ENCODE data around the gene FAM120A.

The FAM120A gene

GRCh38 chr9:93575796-93576257, 124.3 kb downstream of the FAM120A start:
- DNase-seq (ENCODE audit: insufficient read length, low spot score) (peak; percentile 67), FAIRE-seq (no peak)
- no peak for TF ChIP-seq POLR2A (IDR thresholded peaks at IDR 0.05; ENCODE audit: low read depth, low read length)
- no peak for TF ChIP-seq POU2F2 (IDR thresholded peaks at IDR 0.05; ENCODE audit: low read depth, low read length)
- TF ChIP-seq SPI1 (IDR thresholded peaks at IDR 0.05; ENCODE audit: low read depth, low read length) = peak; percentile 94

- DNase-seq (ENCODE audit: insufficient read length, low spot score) = peak; percentile 59
These were observed 125.0 kb downstream of the FAM120A start, which contains the start of gene PHF2 for GRCh38 chr9:93576258-93577077. TSS of gene PHF2 (plus strand) at chr9:93576584. CDS start at chr9:93576774, 190 bp downstream.

GRCh38 chr9:93577078-93577974, 125.8 kb downstream of the FAM120A start:
- FAIRE-seq (peak; percentile 69), DNase-seq (ENCODE audit: insufficient read length, low spot score) (peak; percentile 51)
- TF ChIP-seq PAX5 (IDR thresholded peaks at IDR 0.05; ENCODE audit: insufficient read depth, low read length, severe bottlenecking) (no peak), TAF1 (IDR thresholded peaks at IDR 0.05; ENCODE audit: low read depth, low read length) (no peak), POLR2AphosphoS5 (IDR thresholded peaks at IDR 0.05; ENCODE audit: low read depth, low read length) (no peak), POU2F2 (IDR thresholded peaks at IDR 0.05; ENCODE audit: low read depth, low read length) (no peak), SPI1 (IDR thresholded peaks at IDR 0.05; ENCODE audit: low read depth, low read length) (no peak), POLR2A (IDR thresholded peaks at IDR 0.05; ENCODE audit: low read depth, low read length) (no peak)

More at GRCh38 chr9:93576258-93577077, 125.0 kb downstream of the FAM120A start, which contains the start of gene PHF2:
- FAIRE-seq = peak; percentile 70
- TF ChIP-seq POLR2A (IDR thresholded peaks at IDR 0.05; ENCODE audit: low read depth, low read length) (0 out of 2 replicates have a peak, but pooled peaks have one; percentile 1), POLR2AphosphoS5 (IDR thresholded peaks at IDR 0.05; ENCODE audit: low read depth, low read length) (no peak)

GRCh38 chr9:93577975-93578682, 126.6 kb downstream of the FAM120A start:
- DNase-seq (ENCODE audit: insufficient read length, low spot score) = no peak

GRCh38 chr9:93578844-93579243, 127.4 kb downstream of the FAM120A start:
- TF ChIP-seq POLR2A (IDR thresholded peaks at IDR 0.05; ENCODE audit: low read depth, low read length) (no peak), POLR2AphosphoS5 (IDR thresholded peaks at IDR 0.05; ENCODE audit: low read depth, low read length) (no peak), PAX5 (IDR thresholded peaks at IDR 0.05; ENCODE audit: insufficient read depth, low read length, severe bottlenecking) (no peak), POU2F2 (IDR thresholded peaks at IDR 0.05; ENCODE audit: low read depth, low read length) (no peak), SPI1 (IDR thresholded peaks at IDR 0.05; ENCODE audit: low read depth, low read length) (no peak), TAF1 (IDR thresholded peaks at IDR 0.05; ENCODE audit: low read depth, low read length) (no peak)
- FAIRE-seq = no peak
- no peak for DNase-seq (ENCODE audit: insufficient read length, low spot score)

More at GRCh38 chr9:93577975-93578682, 126.6 kb downstream of the FAM120A start:
- peak; percentile 40 for FAIRE-seq
- TF ChIP-seq POLR2A (IDR thresholded peaks at IDR 0.05; ENCODE audit: low read depth, low read length) (no peak), POU2F2 (IDR thresholded peaks at IDR 0.05; ENCODE audit: low read depth, low read length) (no peak), PAX5 (IDR thresholded peaks at IDR 0.05; ENCODE audit: insufficient read depth, low read length, severe bottlenecking) (no peak), TAF1 (IDR thresholded peaks at IDR 0.05; ENCODE audit: low read depth, low read length) (no peak), SPI1 (IDR thresholded peaks at IDR 0.05; ENCODE audit: low read depth, low read length) (no peak), POLR2AphosphoS5 (IDR thresholded peaks at IDR 0.05; ENCODE audit: low read depth, low read length) (no peak)

GRCh38 chr9:93579711-93580516, 128.4 kb downstream of the FAM120A start:
- no peak for TF ChIP-seq POLR2AphosphoS5 (IDR thresholded peaks at IDR 0.05; ENCODE audit: low read depth, low read length)
- no peak for TF ChIP-seq SPI1 (IDR thresholded peaks at IDR 0.05; ENCODE audit: low read depth, low read length)
- no peak for TF ChIP-seq TAF1 (IDR thresholded peaks at IDR 0.05; ENCODE audit: low read depth, low read length)
- TF ChIP-seq POLR2A (IDR thresholded peaks at IDR 0.05; ENCODE audit: low read depth, low read length) = no peak
- TF ChIP-seq PAX5 (IDR thresholded peaks at IDR 0.05; ENCODE audit: insufficient read depth, low read length, severe bottlenecking) = no peak
- TF ChIP-seq POU2F2 (IDR thresholded peaks at IDR 0.05; ENCODE audit: low read depth, low read length) = no peak
- DNase-seq (ENCODE audit: insufficient read length, low spot score) (no peak), FAIRE-seq (no peak)

- TF ChIP-seq TAF1 (IDR thresholded peaks at IDR 0.05; ENCODE audit: low read depth, low read length) (no peak), POU2F2 (IDR thresholded peaks at IDR 0.05; ENCODE audit: low read depth, low read length) (no peak), SPI1 (IDR thresholded peaks at IDR 0.05; ENCODE audit: low read depth, low read length) (no peak), POLR2AphosphoS5 (IDR thresholded peaks at IDR 0.05; ENCODE audit: low read depth, low read length) (no peak), POLR2A (IDR thresholded peaks at IDR 0.05; ENCODE audit: low read depth, low read length) (no peak), PAX5 (IDR thresholded peaks at IDR 0.05; ENCODE audit: insufficient read depth, low read length, severe bottlenecking) (no peak)
- no peak for FAIRE-seq
- DNase-seq (ENCODE audit: insufficient read length, low spot score) = no peak
These were observed 129.3 kb downstream of the FAM120A start for GRCh38 chr9:93580654-93581380.

- FAIRE-seq (no peak), DNase-seq (ENCODE audit: insufficient read length, low spot score) (no peak)
- TF ChIP-seq TAF1 (IDR thresholded peaks at IDR 0.05; ENCODE audit: low read depth, low read length) (no peak), PAX5 (IDR thresholded peaks at IDR 0.05; ENCODE audit: insufficient read depth, low read length, severe bottlenecking) (no peak), POLR2A (IDR thresholded peaks at IDR 0.05; ENCODE audit: low read depth, low read length) (no peak)
These were observed 130.6 kb downstream of the FAM120A start for GRCh38 chr9:93582115-93582514.

Measured in GM12891 (cell line).